T47D (cell line): ENCODE measurements around the gene CCDC134.
"Not testable (repeated sequence)": the region's sequence is repeated elsewhere in the genome, so short reads cannot be mapped to it uniquely, and the experiment has no call there.

Experiments used
- DNase-seq, 2 experiments: peaks; one replicate each; pipeline versions ENCODE4 v3.0.0 to v3.0.0-alpha.2; 2011 to 2012; ENCODE audit warnings: low read depth in 1 of 2, low spot score in 1 of 2
- JUND ChIP-seq: IDR thresholded peaks from 2 replicates; pipeline ENCODE4 v1.6.1; 2012; ENCODE audit warnings: low read depth
- in situ Hi-C: cut with HindIII; loops from 2 replicates; pipeline ENCODE4 v1.10.0; 2016; ENCODE audit warnings: low sequenced_read_pairs, low pct_unique_long_range_greater_than_20kb

The CCDC134 gene

GRCh38 chr22:41844513-41844912 is 44.0 kb downstream of the CCDC134 start:
- in situ Hi-C loops = no loop called here

GRCh38 chr22:41845380-41846267 is 45.1 kb downstream of the CCDC134 start:
- in situ Hi-C loops = no loop called here
- no peak for TF ChIP-seq JUND

More at GRCh38 chr22:41844513-41844912, 44.0 kb downstream of the CCDC134 start:
- TF ChIP-seq JUND = 0 out of 2 replicates have a peak, but pooled peaks have one; percentile 15
- peak in 1 of 2 experiments; percentile 91 for DNase-seq

GRCh38 chr22:41846268-41846987 is 45.9 kb downstream of the CCDC134 start:
- TF ChIP-seq JUND = no peak
- DNase-seq = no peak
- in situ Hi-C loops = no loop called here

More at GRCh38 chr22:41845380-41846267, 45.1 kb downstream of the CCDC134 start:
- no peak for DNase-seq

GRCh38 chr22:41847300-41847699 is 46.8 kb downstream of the CCDC134 start:
- in situ Hi-C loops = no loop called here
- DNase-seq = no peak
- no peak for TF ChIP-seq JUND

GRCh38 chr22:41848468-41848867 is 48.0 kb downstream of the CCDC134 start:
- no peak for TF ChIP-seq JUND
- peak in 1 of 2 experiments; percentile 58 for DNase-seq
- in situ Hi-C loops = no loop called here

GRCh38 chr22:41856469-41856868 is 56.0 kb downstream of the CCDC134 start:
- no peak for TF ChIP-seq JUND
- in situ Hi-C loops = no loop called here
- DNase-seq = no peak

- in situ Hi-C loops = no loop called here
- no peak for DNase-seq
- no peak for TF ChIP-seq JUND
Measured at GRCh38 chr22:41857155-41857859, 56.8 kb downstream of the CCDC134 start.

- DNase-seq = no peak
- in situ Hi-C loops = no loop called here
- no peak for TF ChIP-seq JUND
Measured at GRCh38 chr22:41857860-41858199, 57.4 kb downstream of the CCDC134 start.

GRCh38 chr22:41862160-41862529 is 61.7 kb downstream of the CCDC134 start:
- DNase-seq = no peak
- no peak for TF ChIP-seq JUND
- in situ Hi-C loops = no loop called here

GRCh38 chr22:41862530-41863266 is 62.2 kb downstream of the CCDC134 start:
- no peak for DNase-seq
- TF ChIP-seq JUND = no peak
- in situ Hi-C loops = no loop called here

GRCh38 chr22:41863472-41863871 is 63.0 kb downstream of the CCDC134 start:
- TF ChIP-seq JUND = no peak
- in situ Hi-C loops = no loop called here
- peak; percentile 41 to 93 for DNase-seq

- DNase-seq = no peak
- TF ChIP-seq JUND = no peak
- in situ Hi-C loops = no loop called here
Measured at GRCh38 chr22:41868556-41868955, 68.1 kb downstream of the CCDC134 start.

GRCh38 chr22:41870081-41870480 is 69.6 kb downstream of the CCDC134 start:
- in situ Hi-C loops, DNase-seq: not testable (repeated sequence)
